Measurements from ENCODE around the gene CWF19L1.
"Not testable (repeated sequence)": the region's sequence is repeated elsewhere in the genome, so short reads cannot be mapped to it uniquely, and the experiment has no call there.

The CWF19L1 gene

GRCh38 chr10:100304414-100304813, 37.0 kb upstream of the CWF19L1 start:
- no peaks in the 10 kb centered on the region for H3K36me3 ChIP-seq (ENCODE audit: low read depth)
- DNase-seq (ENCODE audit: low spot score): no peak
- no peaks in the 10 kb centered on the region for H3K27me3 ChIP-seq (ENCODE audit: insufficient read depth, poor library complexity, severe bottlenecking)
- no peak for TF ChIP-seq CTCF (IDR thresholded peaks at IDR 0.05; ENCODE audit: poor library complexity, severe bottlenecking)
- no peak overlapping the region for H3K4me3 ChIP-seq (ENCODE audit: severe bottlenecking)
- ATAC-seq (ENCODE audit: low read depth): no peak
- no peaks in the 10 kb centered on the region for H3K4me1 ChIP-seq (ENCODE audit: insufficient read depth, poor library complexity, severe bottlenecking)
- H3K27ac ChIP-seq (ENCODE audit: poor library complexity, severe bottlenecking): no peak overlapping the region
- no peaks in the 10 kb centered on the region for H3K9me3 ChIP-seq (ENCODE audit: severe bottlenecking)

DNA sequence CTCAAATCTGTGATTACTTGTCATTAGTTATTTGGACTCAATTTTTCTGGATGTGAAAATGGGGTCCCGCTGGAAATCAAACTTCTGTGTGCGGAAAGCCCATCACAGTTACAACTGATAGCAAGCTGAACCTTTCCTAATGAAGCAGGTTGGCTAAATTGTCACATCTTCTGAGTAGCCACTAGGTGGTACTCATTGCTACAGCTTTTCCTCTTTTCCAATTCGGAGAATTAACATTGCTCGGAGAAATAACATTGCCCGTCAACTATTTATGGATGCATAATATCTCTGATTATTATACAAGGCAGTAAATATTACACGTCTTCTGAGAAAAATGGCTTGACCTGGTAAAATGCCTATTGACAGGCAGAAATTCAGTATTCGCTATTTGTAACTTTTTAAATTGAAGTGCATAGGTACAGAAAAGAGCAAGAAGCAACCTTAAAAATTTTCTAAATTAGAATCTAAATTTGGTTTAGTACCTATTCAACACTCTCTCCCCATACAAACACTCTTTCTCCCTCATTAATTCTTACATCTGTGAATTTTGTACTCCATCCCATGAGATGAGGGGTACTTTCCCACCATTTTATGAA, 36.4 kb upstream of the CWF19L1 start:
- Histone ChIP-seq H3K4me1 (ENCODE audit: insufficient read depth, poor library complexity, severe bottlenecking) (no peaks in the 10 kb centered on the region), H3K27me3 (ENCODE audit: insufficient read depth, poor library complexity, severe bottlenecking) (no peaks in the 10 kb centered on the region), H3K27ac (ENCODE audit: poor library complexity, severe bottlenecking) (no peak overlapping the region), H3K36me3 (ENCODE audit: low read depth) (no peaks in the 10 kb centered on the region), H3K4me3 (ENCODE audit: severe bottlenecking) (no peak overlapping the region), H3K9me3 (ENCODE audit: severe bottlenecking) (no peaks in the 10 kb centered on the region)
- peak; percentile 73 for TF ChIP-seq CTCF (IDR thresholded peaks at IDR 0.05; ENCODE audit: poor library complexity, severe bottlenecking)
- DNase-seq (ENCODE audit: low spot score) (no peak), ATAC-seq (ENCODE audit: low read depth) (0 out of 3 replicates have a peak, but pooled peaks have one; percentile 48)

DNA sequence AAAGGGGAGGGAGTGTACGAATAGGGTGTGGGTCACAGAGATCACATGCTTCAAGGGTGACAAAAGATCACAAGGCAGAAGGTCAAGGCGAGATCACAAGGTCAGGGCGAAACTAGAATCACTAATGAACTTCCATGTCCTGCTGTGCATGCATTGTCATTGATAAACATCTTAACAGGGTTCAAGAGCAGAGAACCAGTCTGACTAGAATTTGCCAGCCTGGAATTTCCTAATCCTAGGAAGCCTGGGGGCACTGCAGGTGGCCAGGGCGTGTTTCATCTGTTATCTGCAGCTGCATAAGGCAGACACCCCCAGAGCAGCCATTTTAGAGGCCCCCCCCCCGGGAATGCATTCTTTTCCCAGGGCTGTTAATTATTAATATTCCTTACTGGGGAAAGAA, 33.7 kb upstream of the CWF19L1 start:
- not testable (repeated sequence) for H3K4me1 ChIP-seq (ENCODE audit: insufficient read depth, poor library complexity, severe bottlenecking); H3K27me3 ChIP-seq (ENCODE audit: insufficient read depth, poor library complexity, severe bottlenecking); H3K9me3 ChIP-seq (ENCODE audit: severe bottlenecking); H3K27ac ChIP-seq (ENCODE audit: poor library complexity, severe bottlenecking); DNase-seq (ENCODE audit: low spot score); H3K36me3 ChIP-seq (ENCODE audit: low read depth); ATAC-seq (ENCODE audit: low read depth); H3K4me3 ChIP-seq (ENCODE audit: severe bottlenecking)

DNA sequence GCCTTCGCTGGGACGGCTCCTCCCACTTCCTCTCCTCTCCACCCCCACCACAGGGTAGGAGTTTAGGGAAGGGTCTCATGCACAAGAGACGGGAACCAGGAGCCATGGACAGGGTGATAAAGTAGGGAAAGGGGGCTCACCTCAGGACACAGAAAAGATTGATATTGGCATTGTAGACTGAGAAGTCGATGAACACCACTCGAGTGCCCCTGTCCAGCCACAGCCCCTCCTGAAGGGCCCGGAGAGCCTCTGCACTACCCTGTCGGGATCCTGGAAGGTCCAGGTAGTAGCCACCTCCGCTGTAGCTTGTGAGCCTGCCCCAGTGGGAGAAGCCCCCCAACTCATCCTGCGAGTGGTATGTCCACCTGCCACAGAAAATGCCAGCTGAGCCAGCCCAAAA, 29.8 kb upstream of the CWF19L1 start:
- Histone ChIP-seq H3K27ac (ENCODE audit: poor library complexity, severe bottlenecking) (no peak overlapping the region), H3K4me3 (ENCODE audit: severe bottlenecking) (no peak overlapping the region), H3K27me3 (ENCODE audit: insufficient read depth, poor library complexity, severe bottlenecking) (no peaks in the 10 kb centered on the region), H3K4me1 (ENCODE audit: insufficient read depth, poor library complexity, severe bottlenecking) (no peaks in the 10 kb centered on the region), H3K9me3 (ENCODE audit: severe bottlenecking) (no peaks in the 10 kb centered on the region), H3K36me3 (ENCODE audit: low read depth) (no peaks in the 10 kb centered on the region)
- DNase-seq (ENCODE audit: low spot score) (no peak), ATAC-seq (ENCODE audit: low read depth) (no peak)
- no peak for TF ChIP-seq CTCF (IDR thresholded peaks at IDR 0.05; ENCODE audit: poor library complexity, severe bottlenecking)

DNA sequence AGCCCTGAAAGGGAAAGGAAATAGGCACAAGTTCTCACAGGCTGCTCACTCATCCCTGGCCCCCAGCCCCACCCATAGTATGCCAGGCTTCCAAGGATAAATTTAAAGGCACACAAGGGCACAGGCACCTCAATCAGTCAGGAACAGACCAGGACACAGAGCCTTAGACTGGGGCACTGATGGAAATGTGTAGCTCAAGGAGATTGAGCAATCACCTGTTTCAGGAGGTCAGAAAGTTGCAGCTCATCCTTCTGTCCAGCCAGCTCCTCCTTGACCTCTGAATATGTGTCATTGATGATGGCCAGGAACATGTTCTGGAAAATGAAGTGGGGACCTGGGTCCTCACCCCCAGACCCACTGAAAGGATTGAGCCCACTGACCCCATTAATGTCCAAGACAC, 25.6 kb upstream of the CWF19L1 start:
- no peak overlapping the region for H3K4me3 ChIP-seq (ENCODE audit: severe bottlenecking)
- no peaks in the 10 kb centered on the region for H3K9me3 ChIP-seq (ENCODE audit: severe bottlenecking)
- no peak overlapping the region for H3K27ac ChIP-seq (ENCODE audit: poor library complexity, severe bottlenecking)
- DNase-seq (ENCODE audit: low spot score): no peak
- H3K36me3 ChIP-seq (ENCODE audit: low read depth): no peaks in the 10 kb centered on the region
- ATAC-seq (ENCODE audit: low read depth): no peak
- H3K4me1 ChIP-seq (ENCODE audit: insufficient read depth, poor library complexity, severe bottlenecking): no peaks in the 10 kb centered on the region
- no peak for TF ChIP-seq CTCF (IDR thresholded peaks at IDR 0.05; ENCODE audit: poor library complexity, severe bottlenecking)
- no peaks in the 10 kb centered on the region for H3K27me3 ChIP-seq (ENCODE audit: insufficient read depth, poor library complexity, severe bottlenecking)

DNA sequence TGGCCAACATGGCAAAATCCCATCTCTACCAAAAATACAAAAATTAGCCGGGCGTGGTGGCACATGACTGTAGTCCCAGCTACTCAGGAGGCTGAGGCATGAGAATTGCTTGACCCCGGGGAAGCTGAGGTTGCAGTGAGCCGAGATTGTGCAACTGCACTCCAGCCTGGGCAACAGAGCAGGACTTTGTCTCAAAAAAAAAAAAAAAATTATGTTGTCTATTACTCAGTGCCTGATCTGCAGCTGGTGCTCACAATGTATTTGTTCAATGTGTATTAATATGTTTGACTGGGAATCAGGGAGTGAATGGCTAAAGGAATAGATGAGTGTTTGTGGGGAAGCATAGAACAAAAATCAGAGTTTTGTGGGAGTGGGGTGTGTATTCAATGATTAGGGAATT, 24.9 kb upstream of the CWF19L1 start:
- not testable (repeated sequence) for DNase-seq (ENCODE audit: low spot score); H3K27me3 ChIP-seq (ENCODE audit: insufficient read depth, poor library complexity, severe bottlenecking); H3K4me3 ChIP-seq (ENCODE audit: severe bottlenecking); H3K27ac ChIP-seq (ENCODE audit: poor library complexity, severe bottlenecking); H3K4me1 ChIP-seq (ENCODE audit: insufficient read depth, poor library complexity, severe bottlenecking); ATAC-seq (ENCODE audit: low read depth); H3K9me3 ChIP-seq (ENCODE audit: severe bottlenecking); H3K36me3 ChIP-seq (ENCODE audit: low read depth)

Measured in RWPE2 (cell line).